Smooth muscle cell (in vitro differentiated cells): ENCODE measurements around the gene HIF3A. TPM values are rescaled to one million over a fixed set of nuclear protein-coding genes. Genes with fewer than 3 reads are reported as not detected.

Experiments used
- DNase-seq: peaks from one replicate; lab custom pipeline; 2025; ENCODE audit not compliant: unreplicated experiment; lab: John Stamatoyannopoulos, UW
- H2AFZ ChIP-seq: fragments of 200-600 bp; sonication (generic); 2 replicates; pipeline ENCODE4 v1.6.0; 2016; ENCODE audit warnings: antibody characterized with exemption, low read depth, mild to moderate bottlenecking
- H3F3A ChIP-seq: fragments of 200-600 bp; sonication (generic); 2 replicates; pipeline ENCODE4 v1.6.0; 2017; ENCODE audit warnings: antibody characterized with exemption, low read depth
- H3K27ac ChIP-seq: fragments of 200-600 bp; sonication (generic); 2 replicates; pipeline ENCODE4 v1.5.1; 2016; ENCODE audit warnings: low read depth, mild to moderate bottlenecking
- H3K27me3 ChIP-seq: fragments of 200-600 bp; sonication (generic); 2 replicates; pipeline ENCODE4 v1.6.1; 2016; ENCODE audit warnings: low read depth, mild to moderate bottlenecking
- H3K36me3 ChIP-seq: fragments of 200-600 bp; sonication (generic); 2 replicates; pipeline ENCODE4 v1.5.1; 2016; ENCODE audit warnings: low read depth
- H3K4me1 ChIP-seq: fragments of 200-600 bp; sonication (generic); 2 replicates; pipeline ENCODE4 v1.5.1; 2016; ENCODE audit warnings: low read depth
- H3K4me2 ChIP-seq: fragments of 200-600 bp; sonication (generic); 2 replicates; pipeline ENCODE4 v1.6.0; 2016; ENCODE audit warnings: mild to moderate bottlenecking
- H3K4me3 ChIP-seq: fragments of 200-600 bp; sonication (generic); 2 replicates; pipeline ENCODE4 v1.5.1; 2016; ENCODE audit warnings: mild to moderate bottlenecking
- H3K79me2 ChIP-seq: fragments of 200-600 bp; sonication (generic); 2 replicates; pipeline ENCODE4 v1.6.0; 2016; ENCODE audit warnings: low read depth, mild to moderate bottlenecking
- H3K9ac ChIP-seq: fragments of 200-600 bp; sonication (generic); 2 replicates; pipeline ENCODE4 v1.6.0; 2016; ENCODE audit warnings: low read depth
- H3K9me3 ChIP-seq: fragments of 200-600 bp; sonication (generic); replicated peaks from 2 replicates; pipeline ENCODE4 v1.5.1; 2016; ENCODE audit warnings: low read depth
- H4K20me1 ChIP-seq: fragments of 200-600 bp; sonication (generic); 2 replicates; pipeline ENCODE4 v1.6.0; 2016; ENCODE audit warnings: low read depth
- WGBS: methylation state at CpG from one replicate; pipeline ENCODE4 v1.1.7; 2016; ENCODE audit warnings: low lambda C conversion rate; 5-methylcytosine and 5-hydroxymethylcytosine counted together
- polyA plus RNA-seq: library from polyadenylated mRNA; unstranded; fragments of >200 nt; fragmentation: Nextera tagmentation; extraction: Ambion mirVana; gene quantifications from 2 replicates; pipeline ENCODE4 v1.2.1, GENCODE V29; 2016
- total RNA-seq: library from RNA; depleted of rRNA; stranded (reverse); fragments of >200 nt; gene quantifications from 2 replicates; pipeline ENCODE4 v1.2.3, GENCODE V29; 2014
- TF ChIP-seq, protein P1 (sequence below): fragments of 200-600 bp; sonication (generic); IDR thresholded peaks from 2 replicates; pipeline ENCODE4 v1.5.1; 2017; ENCODE audit warnings: borderline replicate concordance, mild to moderate bottlenecking, antibody characterized with exemption; ENCODE audit not compliant: insufficient read depth, poor library complexity, severe bottlenecking

Gene HIF3A
- total and polyA plus RNA-seq, 2 experiments from 2014 or later, result 4.9 to 16.2 TPM

DNA sequence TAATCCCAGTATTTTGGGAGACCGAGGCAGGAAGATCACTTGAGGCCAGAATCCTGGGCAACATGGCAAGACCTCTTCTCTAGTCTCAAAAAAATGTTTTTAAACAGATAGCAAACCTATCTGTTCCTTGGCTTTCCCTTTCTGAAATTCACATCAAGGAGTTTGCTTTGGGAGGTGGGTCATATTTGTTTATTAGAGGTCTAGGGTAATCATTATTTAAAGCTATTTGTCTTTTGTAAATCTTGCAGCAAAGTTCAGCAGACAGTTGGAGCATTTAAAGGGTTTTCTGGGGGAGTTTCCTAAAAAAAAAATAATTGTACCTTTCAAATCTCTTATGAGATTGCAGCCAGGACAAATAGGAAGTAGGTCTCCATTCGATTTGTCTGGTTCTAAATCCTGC is 67.5 kb downstream of the HIF3A start:
- Histone ChIP-seq H3K9me3 (no peaks in the 10 kb centered on the region), H3K27ac (no peak overlapping the region), H3K36me3 (peaks cover 4% of the 10 kb centered on the region), H3K4me2 (no peak overlapping the region), H3K27me3 (no peaks in the 10 kb centered on the region), H3K4me1 (peaks cover 3% of the 10 kb centered on the region), H3K4me3 (no peak overlapping the region), H4K20me1 (peaks cover 25% of the 10 kb centered on the region), H3K79me2 (peaks cover 37% of the 10 kb centered on the region), H2AFZ (no peak overlapping the region), H3K9ac (no peak overlapping the region), H3F3A (no peaks in the 10 kb centered on the region)
- TF ChIP-seq, protein P1, sequence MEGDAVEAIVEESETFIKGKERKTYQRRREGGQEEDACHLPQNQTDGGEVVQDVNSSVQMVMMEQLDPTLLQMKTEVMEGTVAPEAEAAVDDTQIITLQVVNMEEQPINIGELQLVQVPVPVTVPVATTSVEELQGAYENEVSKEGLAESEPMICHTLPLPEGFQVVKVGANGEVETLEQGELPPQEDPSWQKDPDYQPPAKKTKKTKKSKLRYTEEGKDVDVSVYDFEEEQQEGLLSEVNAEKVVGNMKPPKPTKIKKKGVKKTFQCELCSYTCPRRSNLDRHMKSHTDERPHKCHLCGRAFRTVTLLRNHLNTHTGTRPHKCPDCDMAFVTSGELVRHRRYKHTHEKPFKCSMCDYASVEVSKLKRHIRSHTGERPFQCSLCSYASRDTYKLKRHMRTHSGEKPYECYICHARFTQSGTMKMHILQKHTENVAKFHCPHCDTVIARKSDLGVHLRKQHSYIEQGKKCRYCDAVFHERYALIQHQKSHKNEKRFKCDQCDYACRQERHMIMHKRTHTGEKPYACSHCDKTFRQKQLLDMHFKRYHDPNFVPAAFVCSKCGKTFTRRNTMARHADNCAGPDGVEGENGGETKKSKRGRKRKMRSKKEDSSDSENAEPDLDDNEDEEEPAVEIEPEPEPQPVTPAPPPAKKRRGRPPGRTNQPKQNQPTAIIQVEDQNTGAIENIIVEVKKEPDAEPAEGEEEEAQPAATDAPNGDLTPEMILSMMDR, result no peak
- WGBS, result 98% methylated on average over 2 of the region's 2 CpGs
- DNase-seq, result no peak

DNA sequence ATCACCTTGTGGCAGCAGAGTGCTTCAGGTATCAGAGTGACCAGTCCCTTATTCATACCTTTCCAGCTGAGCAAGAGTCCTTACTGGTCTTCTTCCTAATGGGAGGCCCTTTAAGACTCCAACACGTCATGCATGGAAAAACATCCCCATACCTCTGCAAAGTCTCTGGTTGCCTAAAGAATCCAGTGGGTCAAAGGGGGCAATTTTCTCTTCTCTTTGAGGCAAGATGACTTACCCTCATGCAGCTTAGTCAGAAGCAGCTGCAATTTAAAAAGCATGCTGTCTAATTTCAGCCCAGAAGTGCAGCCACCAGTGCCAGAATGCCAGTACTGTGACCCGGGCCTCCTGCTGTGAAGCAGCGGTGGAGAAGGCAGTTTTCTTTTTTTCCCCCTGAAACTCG is 68.7 kb downstream of the HIF3A start:
- Histone ChIP-seq H3K4me3 (no peak overlapping the region), H3K27me3 (no peaks in the 10 kb centered on the region), H3K4me1 (peaks cover 3% of the 10 kb centered on the region), H2AFZ (no peak overlapping the region), H3K27ac (no peak overlapping the region), H3F3A (no peaks in the 10 kb centered on the region), H3K9me3 (no peaks in the 10 kb centered on the region), H3K4me2 (no peak overlapping the region), H4K20me1 (peaks cover 20% of the 10 kb centered on the region), H3K36me3 (peaks cover 4% of the 10 kb centered on the region), H3K79me2 (peaks cover 35% of the 10 kb centered on the region), H3K9ac (no peak overlapping the region)
- DNase-seq, result no peak
- 94% methylated on average over 4 of the region's 4 CpGs for WGBS
- TF ChIP-seq, protein P1, result no peak

DNA sequence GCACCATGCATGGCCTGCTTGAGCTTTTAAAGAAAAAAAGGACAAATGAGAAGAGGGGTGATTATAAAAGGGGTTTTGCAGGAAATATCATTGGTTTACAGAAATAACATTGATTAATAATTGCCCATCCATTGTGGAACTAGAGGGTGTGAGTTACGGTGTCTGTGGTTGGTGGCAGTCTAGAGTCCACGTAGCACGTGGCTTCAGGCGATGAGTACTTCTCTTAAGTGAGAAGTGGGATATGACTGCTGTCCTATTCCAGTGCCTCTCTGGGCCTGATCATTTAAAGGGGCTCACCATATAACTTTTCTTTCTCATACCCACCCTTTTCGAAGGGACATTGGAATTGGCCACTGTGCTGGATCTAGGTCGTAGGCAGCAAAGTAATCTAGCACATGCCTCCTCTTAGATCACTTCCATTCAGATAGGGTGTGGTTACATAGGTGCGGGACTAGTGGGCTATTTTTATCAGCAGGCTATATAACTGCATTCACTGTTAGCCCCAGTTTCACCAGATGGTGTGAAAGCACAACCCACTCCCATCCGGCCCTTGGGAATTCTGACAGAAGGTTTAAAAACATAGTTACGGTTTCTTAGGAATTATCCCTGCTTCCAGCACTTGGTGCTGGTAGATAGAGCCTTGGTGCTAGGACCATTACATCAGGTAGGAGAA is 69.9 kb downstream of the HIF3A start:
- no peak overlapping the region for H3K9ac ChIP-seq
- TF ChIP-seq, protein P1, result no peak
- peaks cover 33% of the 10 kb centered on the region for H3K79me2 ChIP-seq
- H3K4me2 ChIP-seq, result no peak overlapping the region
- no peak overlapping the region for H2AFZ ChIP-seq
- H3K4me3 ChIP-seq, result no peak overlapping the region
- H3K9me3 ChIP-seq, result no peaks in the 10 kb centered on the region
- H3K36me3 ChIP-seq, result peaks cover 4% of the 10 kb centered on the region
- no peak overlapping the region for H3K27ac ChIP-seq
- no peaks in the 10 kb centered on the region for H3K27me3 ChIP-seq
- H3K4me1 ChIP-seq, result peaks cover 7% of the 10 kb centered on the region
- DNase-seq, result no peak
- WGBS, result 96% methylated on average over 9 of the region's 9 CpGs
- peaks cover 30% of the 10 kb centered on the region for H4K20me1 ChIP-seq
- H3F3A ChIP-seq, result no peaks in the 10 kb centered on the region

DNA sequence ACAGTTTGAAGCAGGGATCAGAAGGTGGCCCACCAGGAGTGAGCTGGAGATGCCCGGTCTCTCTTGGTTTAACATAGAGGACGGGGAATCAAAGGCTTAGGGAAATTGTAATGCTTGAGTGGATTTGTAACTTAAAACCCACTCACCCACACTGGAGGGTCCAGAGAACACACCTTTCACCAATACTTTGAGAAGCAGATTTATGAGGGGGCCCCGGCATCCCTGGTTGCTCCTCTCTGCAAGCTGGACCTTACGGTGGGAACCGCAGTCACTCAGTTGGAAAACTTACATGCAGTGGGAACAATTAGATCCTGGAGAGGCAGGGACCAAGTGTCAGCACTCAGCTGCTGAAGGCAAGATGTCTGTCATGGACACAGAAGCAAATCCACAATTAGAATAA is 70.6 kb downstream of the HIF3A start:
- TF ChIP-seq, protein P1, result no peak
- Histone ChIP-seq H2AFZ (no peak overlapping the region), H3K9ac (no peak overlapping the region), H3K27ac (no peak overlapping the region), H3F3A (no peaks in the 10 kb centered on the region), H4K20me1 (peaks cover 31% of the 10 kb centered on the region), H3K4me2 (no peak overlapping the region), H3K4me3 (no peak overlapping the region), H3K9me3 (no peaks in the 10 kb centered on the region), H3K4me1 (peaks cover 10% of the 10 kb centered on the region), H3K27me3 (no peaks in the 10 kb centered on the region), H3K79me2 (peaks cover 29% of the 10 kb centered on the region), H3K36me3 (peaks cover 4% of the 10 kb centered on the region)
- 94% methylated on average over 5 of the region's 5 CpGs for WGBS
- DNase-seq, result no peak
